PC-3 (cell line): ENCODE measurements around the gene SELPLG. TPM values are rescaled to one million over a fixed set of nuclear protein-coding genes. Genes with fewer than 3 reads are reported as not detected.

Source experiments
- ATAC-seq: fragments of 200-7000 bp; cut with Tn5 transposase; 2 replicates; pipeline ENCODE4 v1.9.1; 2020; ENCODE audit warnings: mild to moderate bottlenecking, moderate library complexity
- BruUV-seq: library from RNA; stranded (reverse); fragments of 400-500 nt; replicated peaks from 2 replicates; lab custom pipeline; 2021; lab: Mats Ljungman, UMichigan
- CTCF ChIA-PET: fragments of 300-600 bp; sonication (Branson Sonifier 250); formaldehyde crosslinking; loops from one replicate; lab custom pipeline; 2022; ENCODE audit warnings: antibody characterized with exemption; lab: Charles Lee
- POLR2A ChIA-PET: fragments of 300-600 bp; sonication (Branson Sonifier 250); formaldehyde crosslinking; loops from one replicate; lab custom pipeline; 2022; ENCODE audit warnings: antibody characterized with exemption; ENCODE audit not compliant: unreplicated experiment; lab: Charles Lee
- DNase-seq: peaks from one replicate; pipeline ENCODE4 v3.0.0-alpha.2; 2015
- H2AFZ ChIP-seq: fragments of 300-600 bp; sonication (generic); 2 replicates; pipeline ENCODE4 v1.6.0; 2016; ENCODE audit warnings: antibody characterized with exemption, low read length
- H3F3A ChIP-seq: fragments of 300-600 bp; sonication (generic); one replicate; pipeline ENCODE4 v1.6.0; 2017; ENCODE audit warnings: antibody characterized with exemption, low read length, control low read depth, mild to moderate bottlenecking; ENCODE audit not compliant: unreplicated experiment
- H3K27ac ChIP-seq: fragments of 300-600 bp; sonication (generic); 2 replicates; pipeline ENCODE4 v1.5.1; 2016; ENCODE audit warnings: mild to moderate bottlenecking, low read length
- H3K27me3 ChIP-seq: fragments of 300-600 bp; sonication (generic); 2 replicates; pipeline ENCODE4 v1.6.1; 2016; ENCODE audit warnings: low read length, mixed read lengths
- H3K36me3 ChIP-seq: fragments of 300-600 bp; sonication (generic); 2 replicates; pipeline ENCODE4 v1.6.1; 2016; ENCODE audit warnings: low read depth, mixed run types, low read length, mixed read lengths
- H3K4me1 ChIP-seq: fragments of 300-600 bp; sonication (generic); 2 replicates; pipeline ENCODE4 v1.5.1; 2016; ENCODE audit warnings: low read length; ENCODE audit not compliant: insufficient read depth
- H3K4me2 ChIP-seq: fragments of 300-600 bp; sonication (generic); 2 replicates; pipeline ENCODE4 v1.6.0; 2016; ENCODE audit warnings: low read length
- H3K4me3 ChIP-seq: fragments of 300-600 bp; sonication (generic); 2 replicates; pipeline ENCODE4 v1.5.1; 2016; ENCODE audit warnings: mild to moderate bottlenecking, low read length, mixed read lengths
- H3K79me2 ChIP-seq: fragments of 300-600 bp; sonication (generic); 2 replicates; pipeline ENCODE4 v1.6.1; 2017; ENCODE audit warnings: low read length, mixed read lengths
- H3K9ac ChIP-seq: fragments of 300-600 bp; sonication (generic); 2 replicates; pipeline ENCODE4 v1.6.0; 2016; ENCODE audit warnings: mild to moderate bottlenecking, low read length
- H3K9me2 ChIP-seq: fragments of 300-600 bp; sonication (generic); replicated peaks from 2 replicates; pipeline ENCODE4 v1.6.1; 2016; ENCODE audit warnings: mixed run types, low read length, mixed read lengths
- H3K9me3 ChIP-seq: fragments of 300-600 bp; sonication (generic); 2 replicates; pipeline ENCODE4 v1.6.1; 2016; ENCODE audit warnings: low read length, mixed read lengths
- H4K20me1 ChIP-seq: fragments of 300-600 bp; sonication (generic); 2 replicates; pipeline ENCODE4 v1.6.1; 2016; ENCODE audit warnings: low read length, mixed read lengths
- CTCF ChIP-seq: fragments of 300-600 bp; sonication (generic); conservative IDR thresholded peaks from 2 replicates; pipeline ENCODE4 v1.5.1; 2017; ENCODE audit warnings: antibody characterized with exemption, low read depth, mild to moderate bottlenecking, low read length
- EZH2 ChIP-seq: fragments of 300-600 bp; sonication (generic); IDR thresholded peaks from one replicate; pipeline ENCODE4 v1.6.1; 2017; ENCODE audit warnings: antibody characterized with exemption, mild to moderate bottlenecking, low read length; ENCODE audit not compliant: unreplicated experiment
- EZH2phosphoT487 ChIP-seq: fragments of 300-600 bp; sonication (generic); IDR thresholded peaks from 2 replicates; pipeline ENCODE4 v1.6.1; 2018; ENCODE audit warnings: mild to moderate bottlenecking, antibody characterized with exemption, low read length, borderline replicate concordance
- intact Hi-C: fragments of 100-400 bp; cut with micrococcal nuclease; formaldehyde crosslinking; loops from 2 replicates; pipeline ENCODE4 v1.9.0; 2023
- total RNA-seq: library from RNA; depleted of rRNA; stranded (reverse); fragments of >200 nt; gene quantifications from 2 replicates; pipeline ENCODE4 v1.2.3, GENCODE V29; 2014

SELPLG gene
- total RNA-seq, 1 experiment from 2014 or later = 0.73 TPM

- Histone ChIP-seq H3F3A (no peaks in the 10 kb centered on the region), H3K9me3 (no peaks in the 10 kb centered on the region), H3K9ac (no peak overlapping the region), H2AFZ (no peak overlapping the region), H3K4me2 (no peak overlapping the region), H3K4me1 (peaks cover 26% of the 10 kb centered on the region), H3K27ac (no peak overlapping the region), H3K9me2 (no peaks in the 10 kb centered on the region), H3K36me3 (no peaks in the 10 kb centered on the region), H3K27me3 (no peaks in the 10 kb centered on the region), H3K79me2 (no peaks in the 10 kb centered on the region), H4K20me1 (no peaks in the 10 kb centered on the region), H3K4me3 (no peak overlapping the region)
- no TSS peak for BruUV-seq
- DNase-seq (no peak), ATAC-seq (no peak)
- ChIA-PET CTCF (no interaction called here), POLR2A (interaction anchor here (0.6 kb wide), 1 partner anchor 538 kb away, joined by 3 read pairs; no protein-coding TSS in a partner anchor)
- TF ChIP-seq CTCF (no peak), EZH2phosphoT487 (no peak), EZH2 (no peak)
- intact Hi-C loops = loop anchor here (10.0 kb wide), 1 partner anchor 701 kb away; no protein-coding TSS in a partner anchor
Measured at GRCh38 chr12:108615918-108616317, 17.8 kb downstream of the SELPLG start.

DNA sequence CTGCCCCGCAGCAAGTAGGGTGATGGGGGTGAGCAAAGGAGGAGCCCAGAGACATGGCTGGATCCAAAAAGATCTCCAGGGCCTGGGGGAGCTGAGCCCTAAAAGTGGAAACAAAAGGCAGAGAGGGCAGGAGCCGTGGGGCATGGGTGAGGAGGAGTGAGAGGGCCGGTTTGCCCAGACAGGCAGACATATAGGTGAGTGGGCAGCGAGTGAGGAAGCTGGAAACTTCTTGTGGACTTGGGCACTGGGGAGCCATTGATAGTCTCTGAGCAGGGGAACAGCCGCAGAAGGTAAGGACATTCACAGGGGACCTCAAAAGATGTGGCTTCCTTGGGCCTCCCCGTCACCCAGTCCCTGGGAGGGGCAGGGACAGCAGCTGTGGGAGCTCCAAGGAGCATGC is 19.1 kb downstream of the SELPLG start:
- intact Hi-C loops = loop anchor here (10.0 kb wide), 1 partner anchor 700 kb away; no protein-coding TSS in a partner anchor
- ChIA-PET CTCF (no interaction called here), POLR2A (no interaction called here)
- Histone ChIP-seq H2AFZ (no peak overlapping the region), H4K20me1 (no peaks in the 10 kb centered on the region), H3K9me2 (no peaks in the 10 kb centered on the region), H3K27me3 (no peaks in the 10 kb centered on the region), H3K4me1 (peaks cover 22% of the 10 kb centered on the region), H3K4me2 (no peak overlapping the region), H3K27ac (no peak overlapping the region), H3K4me3 (no peak overlapping the region), H3K36me3 (no peaks in the 10 kb centered on the region), H3K9ac (no peak overlapping the region), H3K79me2 (no peaks in the 10 kb centered on the region), H3K9me3 (no peaks in the 10 kb centered on the region), H3F3A (no peaks in the 10 kb centered on the region)
- ATAC-seq (no peak), DNase-seq (no peak)
- TF ChIP-seq CTCF (no peak), EZH2 (no peak), EZH2phosphoT487 (no peak)
- BruUV-seq = no TSS peak

- intact Hi-C loops = loop anchor here (10.0 kb wide), 1 partner anchor 699 kb away; no protein-coding TSS in a partner anchor
- TF ChIP-seq EZH2 (no peak), CTCF (no peak), EZH2phosphoT487 (no peak)
- no peak for DNase-seq
- Histone ChIP-seq H3K79me2 (no peaks in the 10 kb centered on the region), H3K27me3 (no peaks in the 10 kb centered on the region), H3K4me3 (no peak overlapping the region), H3K27ac (no peak overlapping the region), H3K9ac (no peak overlapping the region), H3K4me2 (no peak overlapping the region), H2AFZ (no peak overlapping the region), H3K4me1 (peaks cover 21% of the 10 kb centered on the region), H3K9me3 (no peaks in the 10 kb centered on the region), H3K36me3 (no peaks in the 10 kb centered on the region), H3F3A (no peaks in the 10 kb centered on the region), H3K9me2 (no peaks in the 10 kb centered on the region), H4K20me1 (no peaks in the 10 kb centered on the region)
- ATAC-seq = no peak
- POLR2A ChIA-PET = no interaction called here
- CTCF ChIA-PET = no interaction called here
- no TSS peak for BruUV-seq
Measured at GRCh38 chr12:108614041-108614440, 19.7 kb downstream of the SELPLG start.
